NCI-H187 (cell line): ENCODE measurements around the gene HABP2.

Experiments
- DNase-seq, 2 experiments: peaks; one replicate each; lab custom pipeline; 2025; lab: John Stamatoyannopoulos, UW

The HABP2 gene

GRCh38 chr10:113527211-113527906 lies 25.5 kb upstream of the HABP2 start:
- DNase-seq = no peak

- no peak for DNase-seq
These were observed 24.0 kb upstream of the HABP2 start for GRCh38 chr10:113528876-113529275.

DNA sequence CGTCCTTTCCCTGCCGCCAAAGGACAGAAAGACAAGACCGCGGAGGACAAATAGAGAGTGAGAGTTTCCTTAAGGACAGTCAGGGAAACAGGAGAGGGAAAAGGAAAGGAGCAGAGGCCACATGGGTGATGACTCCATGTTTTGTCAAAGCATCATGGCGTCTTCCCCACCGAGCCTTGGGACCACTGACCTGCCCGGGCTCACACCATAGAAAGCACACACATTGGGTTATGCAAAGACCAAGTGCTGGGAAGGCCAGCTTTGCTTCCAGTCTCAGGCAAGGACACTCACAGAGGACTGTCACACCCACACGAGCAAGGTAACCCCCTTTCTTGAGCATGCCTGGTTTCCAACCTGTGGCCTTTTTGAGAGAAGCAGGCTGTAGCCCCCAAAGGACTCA lies 23.3 kb upstream of the HABP2 start:
- DNase-seq = no peak

GRCh38 chr10:113530476-113530875 lies 22.4 kb upstream of the HABP2 start:
- DNase-seq = no peak

GRCh38 chr10:113532724-113533123 lies 20.1 kb upstream of the HABP2 start:
- DNase-seq = no peak

DNA sequence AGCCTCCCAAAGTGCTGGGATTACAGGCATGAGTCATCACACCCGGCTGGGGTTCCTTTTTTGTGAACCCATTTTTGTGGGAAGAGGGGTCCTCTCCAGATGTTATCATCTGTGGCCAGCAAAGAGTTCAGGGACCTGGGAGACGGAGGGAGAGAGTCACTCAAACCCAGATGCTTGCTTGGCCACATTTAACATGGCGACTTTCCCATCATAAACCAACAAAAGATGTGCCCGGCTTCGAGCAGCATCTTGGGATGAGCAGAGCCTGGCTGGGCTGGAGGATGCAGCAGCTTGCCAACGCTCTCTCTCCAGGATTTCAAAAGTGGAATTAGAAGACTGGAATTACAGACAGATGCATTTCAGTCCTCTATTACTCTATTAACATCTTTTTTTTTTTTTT lies 19.1 kb upstream of the HABP2 start:
- no peak for DNase-seq

DNA sequence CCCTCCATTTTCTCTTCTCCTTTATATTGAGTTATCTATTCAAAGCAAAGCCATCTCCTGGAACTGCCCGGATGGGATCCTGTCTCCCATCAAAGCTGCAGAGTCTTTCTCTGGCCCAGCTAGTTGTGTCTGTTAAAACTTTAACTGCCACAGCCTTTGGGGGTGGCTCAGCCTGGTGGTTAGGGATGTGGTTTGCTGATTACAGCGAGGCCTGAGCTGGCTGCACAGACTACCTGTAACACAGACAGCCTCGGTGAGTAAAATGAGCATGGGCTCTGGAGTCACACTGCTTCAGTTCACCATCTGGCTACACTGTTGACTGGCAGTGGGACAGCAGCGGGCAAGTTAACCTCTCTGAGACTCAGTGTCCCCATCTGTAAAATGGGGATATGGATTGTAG lies 18.4 kb upstream of the HABP2 start:
- DNase-seq = no peak

GRCh38 chr10:113537672-113538071 lies 15.2 kb upstream of the HABP2 start:
- no peak for DNase-seq

GRCh38 chr10:113538151-113538550 lies 14.7 kb upstream of the HABP2 start:
- DNase-seq = no peak

DNA sequence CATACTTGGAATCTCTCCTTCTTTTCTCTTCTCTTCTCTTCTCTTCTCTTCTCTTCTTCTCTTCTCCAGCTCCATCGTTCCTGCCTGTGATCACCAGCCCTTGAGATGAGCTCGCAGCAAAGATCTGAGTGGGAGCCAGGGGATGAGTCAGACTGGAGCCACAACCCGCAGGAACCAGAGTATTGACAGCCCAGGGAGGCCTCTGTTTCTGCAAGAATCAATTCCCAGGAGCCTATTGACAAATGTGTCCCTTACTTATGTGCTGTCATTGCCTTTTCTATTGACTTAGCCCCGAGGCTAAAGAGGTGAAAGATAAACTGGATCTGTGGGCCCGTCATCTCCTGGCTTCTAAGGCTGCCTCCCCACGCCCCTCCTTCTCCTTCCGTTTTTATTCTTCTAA lies 13.1 kb upstream of the HABP2 start:
- DNase-seq = no peak

- no peak for DNase-seq
These were observed 11.9 kb upstream of the HABP2 start for GRCh38 chr10:113540845-113541548.

DNA sequence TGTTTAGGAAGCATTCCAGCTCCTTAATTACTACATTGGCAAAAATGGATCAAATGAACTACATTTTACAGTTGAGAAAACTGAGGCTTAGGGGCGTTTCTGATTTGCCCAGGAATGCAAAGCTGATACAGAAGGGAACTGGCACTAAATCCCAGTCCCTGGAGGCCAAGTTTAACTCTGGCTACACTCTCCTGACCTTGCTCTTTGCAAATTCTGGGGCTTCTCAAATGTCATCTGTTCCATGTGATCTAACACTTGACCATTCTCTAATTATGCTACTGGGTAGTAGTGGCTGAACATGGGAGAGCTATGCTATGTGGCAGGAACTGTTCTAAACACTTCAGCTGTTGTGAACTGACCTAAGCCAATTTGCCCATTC lies 11.3 kb upstream of the HABP2 start:
- no peak for DNase-seq

DNA sequence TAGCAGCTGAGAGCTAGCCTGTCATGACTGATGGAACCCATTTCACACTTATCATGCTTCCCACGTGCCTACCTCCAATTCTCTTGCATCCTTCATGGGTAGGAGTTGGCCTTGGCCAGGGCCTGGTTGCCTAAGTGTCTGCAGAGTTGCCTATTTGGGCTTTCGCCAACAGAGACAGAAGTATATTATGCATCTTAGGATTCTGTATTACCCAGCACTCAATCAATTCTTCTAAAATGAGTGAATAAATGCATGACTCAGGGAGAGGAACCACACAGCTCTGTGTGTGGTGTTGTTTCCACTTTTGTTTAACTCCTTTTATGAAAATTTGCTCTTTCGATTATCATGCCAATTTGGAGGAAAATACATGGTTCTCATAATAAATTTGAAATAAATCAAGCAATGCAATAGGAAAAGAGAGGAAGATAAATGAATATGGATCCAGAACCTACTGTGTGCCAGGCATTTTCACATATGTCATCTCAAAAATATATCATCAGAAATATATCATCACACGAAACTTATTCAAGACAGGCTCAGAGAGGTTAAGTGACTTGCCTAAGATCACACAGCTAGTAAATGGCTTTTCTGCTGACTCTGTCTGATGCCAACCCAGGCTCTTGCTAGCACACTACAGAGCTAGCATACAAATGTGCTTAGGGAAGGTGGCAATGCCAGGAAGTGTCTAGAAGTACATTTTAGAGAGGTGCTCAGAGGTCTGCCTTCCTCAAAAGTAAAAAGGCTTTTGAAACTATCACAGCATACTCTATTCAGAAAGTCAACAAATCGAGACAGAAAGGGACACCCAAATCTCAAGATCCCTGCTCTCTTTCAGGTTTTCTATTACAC lies 9.5 kb upstream of the HABP2 start:
- no peak for DNase-seq

GRCh38 chr10:113544392-113544791 lies 8.5 kb upstream of the HABP2 start:
- no peak for DNase-seq

- no peak for DNase-seq
These were observed 5.4 kb upstream of the HABP2 start for GRCh38 chr10:113547426-113547825.

DNA sequence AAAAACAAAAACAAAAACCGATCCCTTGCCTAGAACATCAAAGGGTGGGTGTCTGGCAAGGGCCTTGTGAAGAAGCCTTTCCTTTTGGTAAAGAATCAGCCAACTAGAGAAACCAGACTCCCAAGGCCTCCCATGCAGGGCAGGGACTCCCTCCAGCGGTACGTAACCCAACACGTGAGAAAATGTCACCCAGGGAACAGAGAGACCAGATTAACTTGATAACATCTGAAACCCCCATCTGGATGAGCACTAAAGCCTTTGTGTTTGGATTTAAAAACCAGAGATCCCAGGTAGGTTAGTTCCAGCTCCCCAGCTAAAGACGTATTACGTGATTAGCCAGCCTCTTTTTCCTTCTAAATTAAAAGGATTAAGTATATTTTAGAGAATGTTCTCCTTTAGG lies 3.0 kb upstream of the HABP2 start:
- no peak for DNase-seq

GRCh38 chr10:113550365-113550764 lies 2.5 kb upstream of the HABP2 start:
- no peak for DNase-seq

DNA sequence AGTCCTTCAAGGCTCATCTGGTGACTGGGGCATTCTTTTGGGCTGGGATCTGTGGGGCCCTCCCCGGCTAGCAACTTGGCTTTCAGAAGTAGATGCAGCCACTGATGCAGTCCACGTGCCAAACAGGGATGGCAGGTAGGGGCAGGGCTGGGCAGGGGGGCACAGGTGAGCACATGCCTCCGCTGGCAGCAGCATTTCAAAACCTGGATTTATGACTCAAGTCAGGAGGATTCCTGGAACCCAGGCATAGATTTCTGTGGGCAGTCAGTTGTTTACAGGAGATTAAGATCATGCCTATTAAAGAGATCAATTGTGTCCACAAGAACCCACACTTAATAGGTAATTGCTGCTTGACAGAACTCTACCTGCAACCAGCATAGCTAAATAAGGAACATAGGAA lies 839 bp upstream of the HABP2 start:
- DNase-seq = no peak

- no peak for DNase-seq
These were observed 296 bp downstream of the HABP2 start for GRCh38 chr10:113553149-113553548.

- DNase-seq = no peak
These were observed 1.4 kb downstream of the HABP2 start for GRCh38 chr10:113554214-113554613.

GRCh38 chr10:113555245-113555644 lies 2.4 kb downstream of the HABP2 start:
- DNase-seq = no peak

DNA sequence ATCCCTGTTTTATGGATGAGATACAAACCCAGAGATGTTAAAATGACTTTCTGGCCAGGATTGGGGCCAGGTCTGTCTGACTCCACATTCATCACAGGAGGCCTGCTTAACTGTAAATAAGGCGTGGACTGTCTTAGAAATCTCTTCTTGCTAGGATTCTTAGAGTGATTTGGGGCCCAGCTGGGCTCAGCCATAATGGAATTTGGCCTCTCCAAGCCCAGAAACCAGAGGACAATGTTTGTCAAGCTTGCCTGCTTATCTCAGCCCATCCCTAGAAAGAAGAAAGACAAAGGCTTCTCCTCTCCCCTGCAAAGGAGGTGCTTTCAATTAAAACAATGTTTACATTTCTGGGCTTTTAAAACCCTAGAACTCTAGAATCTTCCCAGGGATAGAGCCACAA lies 2.9 kb downstream of the HABP2 start:
- DNase-seq = no peak

DNA sequence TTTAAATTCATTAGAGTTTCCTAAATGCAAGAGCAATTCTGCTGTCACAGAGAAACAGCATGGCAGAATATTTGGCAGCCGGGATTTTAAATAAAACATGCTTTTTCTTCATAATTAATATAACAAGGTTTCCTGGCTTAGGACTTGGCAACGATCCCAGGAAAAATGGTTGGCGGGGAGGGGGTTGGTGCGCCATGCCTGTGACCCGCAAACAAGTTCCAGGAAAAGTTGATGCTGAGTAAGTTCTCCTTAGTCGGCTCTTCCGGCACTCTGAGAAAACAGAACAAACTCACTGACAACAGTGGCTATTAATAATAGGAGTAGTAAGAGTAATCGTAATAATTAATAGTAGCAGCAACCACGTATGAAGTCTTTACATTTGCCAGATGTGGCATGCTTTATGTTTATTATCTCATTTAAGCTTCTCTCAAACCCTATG lies 4.6 kb downstream of the HABP2 start:
- DNase-seq = no peak
